HG03521 (cell line): ENCODE results near the gene TNIK.

ENCODE experiments used
- ATAC-seq: cut with Tn5 transposase; IDR thresholded peaks from one replicate; pipeline ENCODE4 v1.9.1; 2021; ENCODE audit warnings: mild to moderate bottlenecking, moderate library complexity; ENCODE audit not compliant: unreplicated experiment

TNIK gene

DNA sequence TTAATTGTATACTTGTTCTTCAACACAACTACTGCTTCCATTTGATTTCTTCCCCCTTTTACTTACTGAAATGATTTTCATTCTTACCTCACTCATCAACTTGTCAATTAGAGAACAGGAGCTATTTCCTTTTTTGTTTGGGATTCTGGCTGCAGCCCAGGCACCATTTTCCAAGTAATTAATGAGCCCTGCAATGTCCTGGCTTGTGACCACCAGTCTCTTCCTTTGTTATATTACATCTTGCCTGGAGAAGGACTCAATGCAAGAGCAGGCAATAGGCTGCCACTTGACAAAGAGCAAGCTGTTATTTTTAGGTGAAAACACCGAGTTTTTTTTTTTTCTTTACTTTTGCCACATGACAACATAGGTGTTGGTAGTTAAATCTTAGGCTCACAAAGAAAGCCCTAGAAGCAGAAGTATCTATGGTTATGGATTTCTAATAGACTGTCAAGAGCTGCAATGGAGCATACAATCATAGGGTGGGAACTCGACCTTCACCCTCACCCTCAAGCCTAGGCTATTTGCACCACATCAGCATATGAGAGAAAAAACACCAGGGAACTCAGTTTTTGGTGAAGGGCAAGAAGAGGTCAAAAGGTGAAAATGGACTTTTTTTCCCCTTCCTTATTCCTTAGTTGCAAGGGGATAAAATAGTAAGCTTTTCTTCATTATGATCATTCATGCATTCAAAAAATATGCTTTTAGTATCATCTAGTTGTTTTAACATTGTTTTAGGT is 114.9 kb downstream of the TNIK start:
- no peak for ATAC-seq

DNA sequence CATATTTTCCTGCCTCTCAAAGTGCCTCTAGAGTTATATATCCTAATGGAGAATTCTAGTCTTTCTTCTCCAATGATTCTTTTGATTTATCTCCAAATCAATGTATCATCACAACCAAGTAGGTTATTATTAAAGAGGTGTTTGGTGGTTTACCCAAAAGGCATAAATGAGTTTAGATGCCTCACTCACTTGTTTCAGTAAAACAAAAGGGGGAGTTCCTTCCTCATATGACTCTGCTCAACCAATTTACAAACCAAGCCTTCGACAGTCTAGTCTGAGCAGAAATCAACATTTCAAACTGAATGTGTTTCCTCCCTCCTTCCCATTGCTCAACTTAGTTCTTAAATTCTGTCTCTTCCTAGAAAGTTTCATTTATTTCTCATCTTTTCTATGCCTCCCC is 116.5 kb downstream of the TNIK start:
- no peak for ATAC-seq

DNA sequence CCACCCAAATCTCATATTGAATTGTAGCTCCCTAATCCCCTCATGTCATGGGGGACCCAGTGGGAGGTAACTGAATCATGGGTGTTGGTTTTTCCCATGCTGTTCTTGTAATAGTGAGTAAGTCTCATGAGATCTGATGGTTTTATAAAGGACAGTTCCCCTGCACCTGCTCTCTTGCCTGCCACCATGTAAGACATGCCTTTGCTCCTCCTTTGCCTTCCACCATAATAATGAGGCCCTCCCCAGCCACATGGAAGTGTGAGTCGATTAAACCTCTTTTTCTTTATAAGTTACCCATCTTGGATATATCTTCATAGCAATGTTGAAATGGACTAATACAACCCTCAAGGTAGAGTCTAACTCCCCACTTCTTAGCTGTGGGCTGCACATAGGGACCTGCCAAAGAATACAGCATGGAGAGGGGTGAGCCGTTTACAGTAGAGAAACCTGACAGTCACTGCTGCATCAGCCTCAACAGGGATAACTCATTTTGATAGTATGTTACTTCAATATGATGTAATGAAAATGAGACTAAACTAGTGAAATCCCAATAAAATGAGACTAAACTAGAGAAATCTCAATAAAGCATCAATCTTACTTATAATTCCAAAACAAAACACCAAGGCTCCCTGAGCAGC is 117.3 kb downstream of the TNIK start:
- no peak for ATAC-seq

DNA sequence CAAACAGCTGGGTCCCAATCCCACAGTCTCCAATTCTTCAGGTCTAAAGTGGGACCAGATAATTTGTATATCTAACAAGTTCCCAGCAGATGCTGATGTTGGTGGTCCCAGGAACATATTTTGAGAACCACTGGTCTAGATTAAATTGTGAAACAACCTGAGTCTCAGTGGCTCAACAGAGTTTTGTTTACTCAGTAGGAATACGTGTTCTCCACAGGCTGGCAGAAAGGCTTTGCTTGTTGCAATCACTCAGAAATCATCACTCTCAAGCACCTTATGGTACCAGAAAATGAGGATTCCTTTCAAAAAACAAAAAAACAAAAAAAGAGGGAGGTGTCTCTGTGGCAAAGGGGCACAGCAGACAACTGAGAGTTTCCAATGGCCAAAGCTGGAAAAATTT is 118.0 kb downstream of the TNIK start:
- no peak for ATAC-seq

DNA sequence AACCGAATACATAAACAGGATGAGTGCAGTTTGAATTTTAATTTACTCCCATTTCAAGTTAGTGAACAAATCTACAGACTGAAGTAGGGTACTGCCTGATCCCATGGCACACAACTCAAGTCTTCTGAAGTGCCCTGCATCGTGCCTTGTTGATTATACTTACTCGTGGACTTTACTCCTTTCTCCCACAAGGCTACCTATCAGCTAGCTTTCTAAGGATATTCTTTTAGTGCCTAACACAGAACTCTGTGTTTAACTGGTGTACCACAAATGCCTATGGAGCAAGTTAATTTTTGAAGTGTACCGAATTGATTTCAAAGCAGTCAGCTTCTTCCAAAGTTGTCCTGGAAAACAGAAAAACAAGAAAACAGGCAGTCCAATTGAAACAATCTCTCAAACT is 119.8 kb downstream of the TNIK start:
- ATAC-seq: no peak

DNA sequence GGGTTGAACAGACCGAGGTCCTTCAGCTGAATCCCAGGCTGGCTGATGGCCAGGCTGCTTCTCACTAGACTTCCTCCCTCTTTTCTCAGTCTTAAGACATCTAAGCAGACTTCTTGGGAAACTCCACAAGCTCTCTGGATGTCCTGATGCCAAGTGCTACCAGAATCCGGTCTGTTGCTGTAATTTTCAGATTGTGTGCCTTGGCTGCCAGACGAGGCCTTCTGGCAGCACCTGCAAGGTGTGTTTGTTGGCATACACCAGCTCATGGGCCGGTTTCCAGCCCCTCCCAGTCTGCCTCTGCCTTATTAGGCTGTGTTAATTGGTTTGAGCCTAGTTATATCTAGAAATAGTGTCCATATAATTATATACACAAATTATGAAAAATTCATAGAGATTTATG is 120.6 kb downstream of the TNIK start:
- no peak for ATAC-seq

DNA sequence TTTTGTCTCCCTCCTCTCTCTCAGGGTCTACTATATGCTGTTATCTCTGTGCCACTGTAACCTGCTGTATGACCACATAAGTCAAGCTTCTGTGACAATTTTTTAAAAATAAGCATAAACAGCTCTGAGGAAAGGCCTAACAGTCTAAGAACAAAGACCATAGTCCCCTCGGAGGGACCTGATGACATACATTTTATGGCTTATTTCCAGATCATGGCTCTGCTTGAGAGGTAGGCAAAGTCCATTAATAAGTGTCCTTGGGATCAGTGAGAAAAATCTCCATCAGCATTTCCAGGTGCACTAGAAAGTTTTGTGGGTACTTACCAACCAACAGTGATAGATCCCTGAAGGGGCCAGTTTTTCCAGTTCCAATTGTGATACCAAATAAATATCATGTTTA is 123.8 kb downstream of the TNIK start:
- ATAC-seq: no peak

DNA sequence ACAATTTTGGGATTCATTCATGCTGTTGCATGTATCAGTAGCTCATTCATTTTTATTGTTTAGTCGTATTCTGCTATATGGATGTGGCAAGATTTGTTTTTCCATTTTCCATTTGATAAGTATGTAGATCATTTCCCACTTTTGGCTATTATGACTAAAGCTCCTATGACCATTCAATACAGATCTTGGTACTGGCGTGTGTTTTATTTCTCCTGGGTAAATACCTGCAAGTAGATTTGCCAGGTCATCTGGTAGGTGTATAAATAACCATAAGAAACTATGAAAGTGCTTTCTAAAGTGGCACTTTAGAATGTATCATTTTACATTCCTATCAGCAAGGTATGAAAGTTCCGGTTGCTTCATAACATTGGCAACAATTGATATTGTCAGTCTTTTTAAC is 124.6 kb downstream of the TNIK start:
- ATAC-seq: no peak

DNA sequence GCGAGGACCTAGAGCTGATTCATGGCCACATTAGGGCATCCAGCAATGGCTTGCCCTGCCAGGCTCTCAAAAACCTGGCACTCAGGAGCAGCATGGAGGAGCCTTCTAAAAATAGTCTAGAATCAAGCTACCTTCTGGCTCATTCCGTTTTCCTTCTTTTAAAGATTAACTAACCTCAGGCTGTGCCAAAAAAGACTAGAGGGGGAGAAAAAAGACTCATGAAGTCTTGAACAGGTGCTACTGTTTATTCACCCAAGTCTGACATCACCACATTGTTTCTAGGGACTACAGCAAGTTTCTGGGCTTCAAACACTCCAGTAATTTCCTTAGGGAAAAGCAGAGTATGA is 125.8 kb downstream of the TNIK start:
- no peak for ATAC-seq

DNA sequence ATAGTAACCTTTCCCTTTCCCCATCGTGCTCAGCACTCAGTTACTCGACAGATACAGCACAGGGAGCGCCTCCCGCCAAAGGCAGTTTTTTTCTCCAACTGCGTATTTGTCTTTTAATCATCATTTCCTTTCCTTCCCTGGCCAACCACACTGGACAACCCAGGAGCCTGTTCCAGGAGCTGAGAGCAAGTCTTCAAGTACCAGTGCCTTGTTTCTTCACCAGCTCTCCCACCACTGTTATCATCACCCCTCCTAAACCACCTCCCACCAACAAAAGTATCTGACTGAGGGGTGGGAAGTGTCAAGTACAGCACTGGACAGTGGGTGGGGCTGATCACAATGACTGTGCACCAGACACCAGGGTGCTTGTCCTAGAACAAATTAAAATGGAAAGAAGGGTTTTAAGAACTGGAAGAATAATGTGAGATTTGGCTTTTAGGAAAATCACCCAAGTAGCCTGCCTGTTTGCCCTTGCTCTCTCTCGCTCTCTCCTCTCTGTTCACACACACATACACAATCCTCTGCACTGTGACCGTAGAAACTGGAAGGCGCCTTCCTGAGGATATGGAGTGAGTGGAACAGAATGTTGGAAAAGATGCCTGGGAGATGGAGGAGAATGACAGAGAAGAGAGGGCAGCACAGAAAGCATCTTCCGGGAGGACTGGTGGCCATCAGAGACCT is 126.3 kb downstream of the TNIK start:
- ATAC-seq: no peak

DNA sequence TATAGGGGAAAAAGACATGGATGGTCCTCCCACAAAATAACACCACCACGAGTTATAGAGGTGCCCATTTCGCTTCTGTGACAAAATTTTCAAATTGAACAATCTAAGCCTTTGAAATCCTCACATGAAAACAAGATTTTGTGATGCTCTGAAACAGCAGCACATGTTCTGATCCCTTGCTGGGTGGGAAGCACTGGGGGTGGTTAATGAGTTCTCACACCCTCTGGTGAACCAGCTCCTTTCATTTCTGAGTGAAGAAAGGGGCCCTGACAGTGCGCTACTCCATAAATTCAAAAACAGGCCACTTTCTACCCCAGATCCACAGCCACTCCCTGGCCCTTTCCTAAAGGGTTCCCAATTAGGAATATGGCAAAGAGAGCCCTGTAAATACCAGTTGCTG is 129.3 kb downstream of the TNIK start:
- no peak for ATAC-seq

DNA sequence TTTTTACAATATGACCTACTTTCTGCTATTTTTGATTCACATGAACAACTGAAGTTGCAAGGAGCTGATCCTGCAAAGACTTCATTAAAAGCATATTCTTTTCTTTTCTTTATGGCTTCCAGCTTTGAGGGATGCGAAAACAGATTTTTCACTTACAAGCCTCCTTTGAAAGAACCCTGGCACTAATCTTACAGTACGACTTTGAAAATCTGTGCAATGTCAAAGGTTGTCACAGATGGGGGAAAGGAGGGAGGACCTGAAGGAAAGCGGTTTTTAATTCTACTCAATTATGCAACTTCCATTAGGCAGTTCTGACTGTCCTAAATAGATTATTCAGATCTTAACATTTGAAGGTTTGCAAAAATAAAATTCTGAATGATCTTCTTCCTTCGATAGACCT is 130.5 kb downstream of the TNIK start:
- ATAC-seq: no peak

DNA sequence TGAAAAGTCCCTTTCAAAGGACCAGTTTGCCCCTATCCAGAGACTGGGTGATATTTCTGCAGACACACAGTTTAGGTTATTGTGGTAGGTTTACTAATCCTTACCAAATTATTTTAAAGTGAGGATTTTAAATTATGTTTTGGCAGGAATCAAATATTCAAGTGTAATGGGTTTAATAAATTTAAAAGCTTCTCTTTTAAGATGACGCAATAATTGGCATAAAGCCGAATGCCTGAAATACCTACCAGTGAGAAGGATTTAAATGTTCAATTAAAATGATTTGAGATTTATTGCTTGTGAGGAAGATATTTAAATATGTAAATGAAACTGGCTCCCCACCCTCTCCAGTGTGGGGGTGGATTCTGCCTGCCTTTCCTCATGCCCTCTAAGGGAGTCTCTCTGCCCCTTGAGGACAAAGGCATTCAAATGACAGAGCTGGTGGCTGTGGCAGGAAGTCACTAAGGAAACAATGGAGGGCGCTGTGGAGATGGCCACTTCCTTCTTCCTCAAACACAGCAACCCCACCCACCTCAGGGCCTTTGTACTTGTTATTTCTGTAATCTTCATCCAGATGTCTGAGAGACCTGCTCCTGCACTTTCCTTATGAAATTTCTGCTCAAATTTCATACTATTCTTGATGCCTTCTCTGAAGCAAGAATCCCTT is 131.7 kb downstream of the TNIK start:
- ATAC-seq: no peak

DNA sequence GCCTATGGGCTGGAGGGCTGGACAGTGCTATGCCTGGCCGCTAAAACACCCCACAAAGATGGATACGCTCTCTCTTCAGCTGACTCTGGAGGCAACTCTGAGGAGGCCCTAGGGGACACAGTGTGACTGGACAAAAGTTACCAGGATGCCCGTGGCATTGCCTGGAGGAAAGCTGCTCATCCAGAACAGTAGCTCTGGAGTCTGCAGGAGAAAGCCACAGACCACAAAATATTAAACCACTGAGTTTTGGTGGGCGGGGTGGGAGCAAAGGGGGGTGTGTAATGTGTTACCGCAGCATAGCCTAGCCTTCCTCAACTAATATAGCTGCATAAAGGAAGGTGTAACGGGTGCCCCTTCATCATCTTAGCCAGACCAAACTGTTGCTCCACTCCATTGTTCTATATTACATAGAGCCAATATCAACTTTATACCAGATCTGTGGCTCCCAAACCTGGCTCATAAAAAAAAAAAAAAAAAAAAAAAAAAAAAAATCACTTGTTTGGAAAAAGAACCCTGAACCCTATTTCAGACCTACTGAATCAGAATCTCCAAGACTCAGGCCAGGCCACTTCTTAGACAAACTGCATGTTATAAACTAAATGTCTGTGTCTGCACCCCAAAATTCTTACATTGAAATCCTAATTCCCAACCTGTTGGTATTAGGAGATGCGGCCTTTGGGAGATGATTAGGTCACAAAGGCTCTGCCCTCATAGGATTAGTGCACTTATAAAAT is 132.6 kb downstream of the TNIK start:
- ATAC-seq: no peak

DNA sequence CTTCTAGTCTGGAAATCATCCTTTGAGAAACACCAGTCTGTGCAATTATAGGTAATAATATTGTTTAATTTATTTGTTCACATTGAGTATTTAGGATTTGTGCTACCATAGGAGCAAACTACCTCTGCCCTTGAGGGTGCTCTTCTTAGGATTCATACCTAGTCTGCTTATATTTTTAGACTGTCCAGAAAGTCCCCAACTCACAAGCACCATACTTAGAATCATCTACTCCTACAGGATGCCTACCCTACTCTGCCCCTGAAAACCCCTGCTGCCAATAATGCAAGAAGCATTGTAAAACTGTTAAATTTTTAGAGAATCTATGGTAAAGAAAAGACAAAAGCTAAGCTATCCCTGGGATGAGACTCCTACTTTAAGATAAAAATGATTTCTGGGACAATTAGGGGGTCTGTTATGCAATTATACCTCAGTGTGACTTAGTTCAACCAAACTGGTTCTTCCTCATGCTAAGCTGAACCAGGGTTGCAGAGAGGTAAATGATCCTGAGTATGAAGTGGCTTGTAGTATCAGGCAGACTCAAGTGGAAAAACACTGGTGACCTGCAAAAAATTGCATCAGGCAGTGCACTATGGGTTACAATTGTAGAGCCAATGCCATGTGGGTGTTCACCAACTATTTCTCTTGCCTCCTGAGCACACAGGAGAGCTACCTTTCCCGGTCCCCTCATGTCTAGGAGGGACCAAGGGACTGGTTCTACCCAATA is 133.3 kb downstream of the TNIK start:
- ATAC-seq: no peak

DNA sequence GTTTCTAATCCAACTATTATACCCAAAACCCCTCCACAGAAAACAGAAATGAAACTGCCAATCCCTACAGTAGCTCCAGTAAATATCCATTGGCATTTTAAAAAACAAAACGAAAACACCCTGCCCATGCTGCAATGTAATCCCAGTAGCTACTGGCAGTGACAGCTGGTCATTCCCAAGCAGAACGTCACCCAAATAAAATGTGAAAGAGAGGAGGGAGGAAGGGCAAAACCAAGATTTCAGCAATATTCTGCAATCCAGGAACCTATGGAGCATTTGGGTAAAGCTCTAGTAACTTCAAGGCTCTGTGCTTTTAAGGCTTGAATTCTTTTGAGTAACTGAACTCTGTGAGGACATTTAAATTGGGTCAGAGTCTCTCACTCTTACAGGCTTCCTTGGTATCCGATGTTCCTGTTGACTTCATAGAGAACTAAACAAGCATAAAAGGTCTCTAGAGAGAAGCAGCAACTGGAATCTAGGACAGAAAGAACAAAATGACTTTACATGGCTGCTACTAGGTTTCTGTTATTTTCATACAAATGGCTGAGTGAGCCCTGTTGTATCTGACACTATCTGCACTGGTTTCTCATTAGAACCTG is 136.2 kb downstream of the TNIK start:
- no peak for ATAC-seq

DNA sequence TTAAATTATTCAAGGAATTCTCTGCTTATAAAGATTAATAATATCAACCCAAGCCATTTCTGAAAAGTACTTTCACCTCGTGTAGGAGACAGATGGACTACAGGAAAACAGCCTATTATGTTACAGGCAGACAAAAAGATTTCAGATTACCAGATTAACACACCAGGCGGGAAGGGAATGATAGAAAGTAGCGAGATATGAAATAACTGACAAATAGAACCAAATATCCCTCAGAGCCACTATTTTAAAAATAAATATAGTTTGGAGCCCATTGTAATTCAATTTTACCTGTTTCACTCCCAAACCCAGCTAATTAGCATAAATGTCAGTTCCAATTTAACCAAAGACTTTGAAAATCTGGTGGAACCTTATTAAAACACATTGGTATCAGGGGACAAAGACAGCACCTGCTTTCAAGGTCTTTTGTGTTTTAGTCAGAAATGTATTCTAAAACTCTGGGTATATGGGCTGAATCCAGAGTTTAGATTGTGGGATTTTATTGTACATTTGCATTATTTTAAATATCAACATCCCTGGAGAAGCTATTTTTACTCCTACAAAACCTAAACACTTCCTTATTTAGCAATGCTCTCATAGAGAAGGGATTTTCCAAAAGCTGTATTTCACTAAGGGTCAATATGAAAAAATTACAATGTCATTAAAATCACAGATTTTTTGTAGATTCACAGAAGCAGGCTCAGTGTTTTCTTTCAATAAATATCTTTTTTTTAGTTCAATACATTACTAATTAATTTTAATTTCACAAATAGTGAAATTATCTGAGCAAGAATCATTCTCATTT is 138.4 kb downstream of the TNIK start:
- no peak for ATAC-seq

DNA sequence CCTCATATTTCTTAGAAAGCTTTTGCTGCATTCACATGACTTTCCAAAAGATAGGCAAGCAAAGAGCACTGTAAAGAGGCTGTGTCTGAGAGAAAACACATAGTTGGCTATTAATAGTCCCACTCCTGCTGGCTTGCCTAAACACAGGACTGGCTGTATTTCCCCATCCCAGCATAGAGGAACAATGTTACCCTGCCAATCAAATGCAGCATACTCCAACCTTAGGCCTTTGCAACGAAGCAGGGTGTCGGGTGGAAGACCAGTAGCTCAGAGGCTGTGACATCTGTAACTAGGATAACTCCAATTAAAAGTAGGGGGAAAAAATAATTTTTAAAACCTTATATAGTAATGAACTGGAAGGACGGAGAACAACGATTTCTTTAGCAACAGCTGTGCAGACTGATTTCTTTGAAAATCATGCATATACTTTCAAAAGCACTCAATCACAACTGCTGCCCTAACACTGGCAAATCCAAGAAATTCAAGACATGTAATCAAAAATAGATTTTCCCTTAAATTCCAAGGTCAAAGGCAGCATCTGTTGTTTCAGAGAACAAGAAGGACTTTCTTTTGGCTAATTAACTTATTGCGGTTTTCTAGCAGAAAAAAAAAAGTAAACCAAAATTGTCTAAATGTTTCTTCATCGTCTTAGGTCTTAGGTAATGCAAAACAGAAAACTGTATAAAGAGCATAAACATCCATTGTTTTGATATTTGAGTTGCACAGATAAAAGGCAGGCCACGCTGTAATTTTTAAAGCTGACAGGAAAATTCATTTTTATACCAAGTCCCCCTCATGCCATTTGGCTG is 139.3 kb downstream of the TNIK start:
- no peak for ATAC-seq

DNA sequence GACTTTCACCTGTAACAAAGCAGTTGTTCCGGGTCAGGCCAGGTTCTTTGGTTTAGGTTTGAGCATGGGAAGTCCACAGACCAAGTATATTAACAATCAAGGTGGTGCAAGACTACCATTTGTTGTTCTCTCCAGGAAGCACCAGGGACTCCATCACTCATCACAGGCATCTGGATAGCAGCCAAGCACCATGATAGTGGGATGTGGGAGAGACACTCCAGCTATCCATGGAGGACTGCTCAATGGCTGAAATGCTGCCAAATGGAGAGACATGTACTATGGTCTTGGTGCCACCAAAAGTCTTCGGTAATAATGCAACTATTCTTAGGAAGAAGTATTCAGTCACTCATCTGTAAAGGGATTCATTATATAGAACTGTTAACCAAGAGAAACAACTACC is 143.0 kb downstream of the TNIK start:
- ATAC-seq: no peak
